Upper lobe of left lung (tissue), 6 donors: ENCODE data around the gene SCFD2. TPM values are rescaled to one million over a fixed set of nuclear protein-coding genes. Genes with fewer than 3 reads are reported as not detected.

Experiments used
- ATAC-seq, 2 donors: fragments of 200-7000 bp; cut with Tn5 transposase; one replicate each; pipeline ENCODE4 v1.9.1; 2022; ENCODE audit warnings: mild to moderate bottlenecking in 2 of 2, moderate library complexity in 2 of 2; ENCODE audit not compliant: low FRiP score in 2 of 2
- DNase-seq, 2 donors: peaks; one replicate each; pipeline ENCODE4 v3.0.0-alpha.2; 2019 to 2020
- H3K27ac ChIP-seq, 4 donors: fragments of 200-600 bp; sonication (generic); one replicate each; pipeline ENCODE4 v1.5.1; 2016 to 2019
- H3K27me3 ChIP-seq, 4 donors: fragments of 200-600 bp; sonication (generic); one replicate each; pipeline ENCODE4 v1.5.1; 2017 to 2019
- H3K36me3 ChIP-seq, 4 donors: fragments of 200-600 bp; sonication (generic); one replicate each; pipeline ENCODE4 v1.5.1; 2016 to 2019
- H3K4me1 ChIP-seq, 4 donors: fragments of 200-600 bp; sonication (generic); one replicate each; pipeline ENCODE4 v1.5.1; 2018 to 2019
- H3K4me3 ChIP-seq, 4 donors: fragments of 200-600 bp; sonication (generic); one replicate each; pipeline ENCODE4 v1.5.1; 2017 to 2019; ENCODE audit warnings: mild to moderate bottlenecking in 2 of 4, moderate library complexity in 1 of 4
- H3K9me3 ChIP-seq, 4 donors: fragments of 200-600 bp; sonication (generic); one replicate each; pipeline ENCODE4 v1.5.1; 2018 to 2019
- EP300 ChIP-seq, 4 donors: sonication (generic); formaldehyde crosslinking; IDR thresholded peaks; one replicate each; pipeline ENCODE4 v1.5.1; 2017; ENCODE audit warnings: antibody characterized with exemption in 4 of 4, control low read depth in 2 of 4
- POLR2A ChIP-seq, 4 donors: fragments of 450-650 bp; IDR thresholded peaks; one replicate each; pipeline ENCODE4 v1.5.1; 2016 to 2017; ENCODE audit warnings: antibody characterized with exemption in 4 of 4, mild to moderate bottlenecking in 2 of 4
- POLR2AphosphoS5 ChIP-seq, 2 donors: sonication (generic); formaldehyde crosslinking; IDR thresholded peaks; one replicate each; pipeline ENCODE4 v1.5.1; 2017; ENCODE audit warnings: antibody characterized with exemption in 2 of 2
- WGBS, 2 donors: methylation state at CpG; one replicate each; pipeline ENCODE4 v1.1.5; 2017 to 2018; 5-methylcytosine and 5-hydroxymethylcytosine counted together
- total RNA-seq, 6 donors: library from RNA; depleted of rRNA in 4 of 6; stranded (reverse); fragments of >200 nt in 4 of 6; gene quantifications; one replicate each; pipeline versions ENCODE4 v1.1.0 to v1.2.1, GENCODE V29; 2016 to 2021
- TF ChIP-seq, protein P1 (sequence below), 6 experiments: fragments of 450-650 bp in 4 of 6; fragments of 200-600 bp in 2 of 6; sonication (generic) in 2 of 6; IDR thresholded peaks; one replicate each; pipeline ENCODE4 v1.5.1; 2016 to 2019; ENCODE audit warnings: antibody characterized with exemption in 6 of 6
- donor health status: DM: no; HTN: no; CAD: no; lungs with moderate emphysema.
- donor health status: DM: no; HTN: yes; CAD: no; lungs with severe emphysema.

Gene SCFD2
- total RNA-seq, 6 donors from 2014 or later, result 15.2 to 33.5 (median 20.0) TPM

- H3K9me3 ChIP-seq, result no peaks in the 10 kb centered on the region
- H3K4me3 ChIP-seq, result no peak overlapping the region
- H3K36me3 ChIP-seq, result no peaks in the 10 kb centered on the region
- no peak overlapping the region for H3K27ac ChIP-seq
- DNase-seq, result no peak
- TF ChIP-seq, protein P1, sequence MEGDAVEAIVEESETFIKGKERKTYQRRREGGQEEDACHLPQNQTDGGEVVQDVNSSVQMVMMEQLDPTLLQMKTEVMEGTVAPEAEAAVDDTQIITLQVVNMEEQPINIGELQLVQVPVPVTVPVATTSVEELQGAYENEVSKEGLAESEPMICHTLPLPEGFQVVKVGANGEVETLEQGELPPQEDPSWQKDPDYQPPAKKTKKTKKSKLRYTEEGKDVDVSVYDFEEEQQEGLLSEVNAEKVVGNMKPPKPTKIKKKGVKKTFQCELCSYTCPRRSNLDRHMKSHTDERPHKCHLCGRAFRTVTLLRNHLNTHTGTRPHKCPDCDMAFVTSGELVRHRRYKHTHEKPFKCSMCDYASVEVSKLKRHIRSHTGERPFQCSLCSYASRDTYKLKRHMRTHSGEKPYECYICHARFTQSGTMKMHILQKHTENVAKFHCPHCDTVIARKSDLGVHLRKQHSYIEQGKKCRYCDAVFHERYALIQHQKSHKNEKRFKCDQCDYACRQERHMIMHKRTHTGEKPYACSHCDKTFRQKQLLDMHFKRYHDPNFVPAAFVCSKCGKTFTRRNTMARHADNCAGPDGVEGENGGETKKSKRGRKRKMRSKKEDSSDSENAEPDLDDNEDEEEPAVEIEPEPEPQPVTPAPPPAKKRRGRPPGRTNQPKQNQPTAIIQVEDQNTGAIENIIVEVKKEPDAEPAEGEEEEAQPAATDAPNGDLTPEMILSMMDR (IDR thresholded peaks at IDR 0.05), result no peak
- TF ChIP-seq EP300 (IDR thresholded peaks at IDR 0.05) (no peak), POLR2AphosphoS5 (IDR thresholded peaks at IDR 0.05) (no peak), POLR2A (IDR thresholded peaks at IDR 0.05) (no peak)
- H3K27me3 ChIP-seq, result no peaks in the 10 kb centered on the region
- no peak for ATAC-seq
- peaks cover 0 to 7% (median 1%) of the 10 kb centered on the region in 4 donors for H3K4me1 ChIP-seq
- WGBS, 2 donors, result 81 to 82% methylated on average over 3 of the region's 3 CpGs
These were observed 5.2 kb upstream of the SCFD2 start for GRCh38 chr4:53371049-53371448.

DNA sequence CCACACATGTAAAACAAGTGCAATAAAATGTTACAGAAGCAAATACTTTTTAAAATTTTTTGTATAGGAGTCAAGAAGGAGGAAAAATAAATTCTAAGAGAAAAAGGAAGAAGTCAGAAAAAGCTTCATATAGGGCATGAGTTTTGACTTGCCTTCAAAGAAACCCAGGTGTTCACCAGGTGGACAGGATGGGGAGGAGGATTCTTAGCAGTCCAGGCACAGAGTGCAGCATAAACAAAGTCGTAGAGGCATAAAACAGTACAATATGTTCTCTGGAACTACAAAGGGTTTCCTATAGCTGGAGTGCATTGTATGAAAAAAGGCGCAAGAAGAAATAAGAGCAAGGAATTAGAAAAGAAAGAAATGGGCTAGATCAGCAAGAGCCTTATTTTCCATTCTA, 1.9 kb upstream of the SCFD2 start:
- Histone ChIP-seq H3K4me1 (peaks cover 19 to 30% (median 21%) of the 10 kb centered on the region in 4 donors), H3K27me3 (no peaks in the 10 kb centered on the region), H3K36me3 (no peaks in the 10 kb centered on the region), H3K9me3 (no peaks in the 10 kb centered on the region), H3K4me3 (no peak overlapping the region), H3K27ac (no peak overlapping the region)
- TF ChIP-seq POLR2A (IDR thresholded peaks at IDR 0.05) (no peak), POLR2AphosphoS5 (IDR thresholded peaks at IDR 0.05) (no peak), EP300 (IDR thresholded peaks at IDR 0.05) (no peak)
- TF ChIP-seq, protein P1 (IDR thresholded peaks at IDR 0.05), result no peak
- ATAC-seq, result no peak
- WGBS, 2 donors, result 73 to 80% methylated on average over 2 of the region's 2 CpGs
- DNase-seq, result no peak

DNA sequence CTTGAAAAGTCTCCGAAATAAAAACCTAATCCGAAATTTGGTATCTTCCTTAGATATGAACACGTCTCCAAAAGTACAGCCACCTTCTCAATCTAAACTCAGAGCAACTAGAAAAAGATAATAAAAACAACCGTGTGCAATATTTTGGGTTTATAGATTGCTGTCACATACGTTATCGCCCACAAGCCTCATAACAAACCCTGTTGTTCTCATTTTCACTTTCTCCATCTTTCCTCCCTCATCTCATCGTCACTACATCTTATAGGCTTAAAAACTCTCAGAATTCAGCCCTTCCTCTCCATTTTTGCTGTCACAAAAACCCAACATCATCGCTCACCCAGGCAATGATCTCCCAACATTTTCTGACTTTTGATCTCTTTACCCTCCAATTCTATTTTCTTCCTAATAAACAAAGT, 448 bp upstream of the SCFD2 start:
- peak overlapping the region; percentile 23 to 62 (median 50) for H3K27ac ChIP-seq
- peaks cover 19 to 30% (median 24%) of the 10 kb centered on the region in 4 donors for H3K4me1 ChIP-seq
- no peak for TF ChIP-seq EP300 (IDR thresholded peaks at IDR 0.05)
- no peak for TF ChIP-seq POLR2AphosphoS5 (IDR thresholded peaks at IDR 0.05)
- TF ChIP-seq POLR2A (IDR thresholded peaks at IDR 0.05), result no peak
- TF ChIP-seq, protein P1 (IDR thresholded peaks at IDR 0.05), result no peak

DNA sequence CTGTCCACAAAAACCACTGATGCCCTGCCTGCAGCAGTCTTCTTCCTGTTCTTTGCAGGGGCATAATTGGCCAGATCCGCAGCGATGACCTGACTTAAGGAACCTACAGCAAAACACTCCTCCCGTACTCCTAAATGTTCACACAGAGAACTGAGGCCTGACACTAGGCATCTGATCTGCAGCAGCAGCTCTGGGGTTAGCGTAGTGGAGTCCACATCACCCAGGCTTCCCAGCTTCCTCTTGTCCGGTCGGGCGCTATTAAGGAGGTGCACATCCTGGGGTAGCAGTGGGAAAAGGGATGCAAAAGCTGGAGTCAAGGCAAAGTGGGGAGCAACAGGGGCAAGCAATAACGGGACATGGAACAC, 758 bp downstream of the SCFD2 start:
- 2% methylated on average over 4 to 8 of the region's 8 CpGs for WGBS, 2 donors
- Histone ChIP-seq H3K27me3 (no peaks in the 10 kb centered on the region), H3K27ac (peak overlapping the region; percentile 41 to 74 (median 56)), H3K4me1 (peaks cover 19 to 30% (median 25%) of the 10 kb centered on the region in 4 donors), H3K9me3 (no peaks in the 10 kb centered on the region), H3K4me3 (peak overlapping the region; percentile 80 to 97 (median 82)), H3K36me3 (no peaks in the 10 kb centered on the region)
- ATAC-seq (peak; percentile 30 to 65), DNase-seq (peak in 1 of 2 donors; percentile 23)
- TF ChIP-seq, protein P1 (IDR thresholded peaks at IDR 0.05), result no peak
- TF ChIP-seq EP300 (IDR thresholded peaks at IDR 0.05) (no peak), POLR2AphosphoS5 (IDR thresholded peaks at IDR 0.05) (no peak), POLR2A (IDR thresholded peaks at IDR 0.05) (no peak)

More for the DNA sequence above, 448 bp upstream of the SCFD2 start:
- H3K36me3 ChIP-seq, result no peaks in the 10 kb centered on the region
- no peaks in the 10 kb centered on the region for H3K9me3 ChIP-seq
- no peaks in the 10 kb centered on the region for H3K27me3 ChIP-seq
- WGBS, 2 donors, result 10 to 16% methylated on average over 8 of the region's 8 CpGs
- ATAC-seq (no peak), DNase-seq (no peak)
- H3K4me3 ChIP-seq, result peak overlapping the region; percentile 13 to 97 (median 82)

- Histone ChIP-seq H3K9me3 (no peaks in the 10 kb centered on the region), H3K36me3 (no peaks in the 10 kb centered on the region), H3K4me3 (peak overlapping the region; percentile 80 to 97 (median 82)), H3K27me3 (no peaks in the 10 kb centered on the region), H3K4me1 (peaks cover 19 to 30% (median 25%) of the 10 kb centered on the region in 4 donors), H3K27ac (no peak overlapping the region)
- ATAC-seq, result no peak
- TF ChIP-seq POLR2A (IDR thresholded peaks at IDR 0.05) (no peak), EP300 (IDR thresholded peaks at IDR 0.05) (no peak), POLR2AphosphoS5 (IDR thresholded peaks at IDR 0.05) (no peak)
- TF ChIP-seq, protein P1 (IDR thresholded peaks at IDR 0.05), result no peak
- no peak for DNase-seq
- WGBS, 2 donors, result 53 to 58% methylated on average over 3 of the region's 3 CpGs
These were observed 1.2 kb downstream of the SCFD2 start for GRCh38 chr4:53364624-53365023.
